HG02885 (cell line): ENCODE data around the gene IL6ST.
"Not testable (repeated sequence)": the region's sequence is repeated elsewhere in the genome, so short reads cannot be mapped to it uniquely, and the experiment has no call there.

Source experiments
- ATAC-seq: cut with Tn5 transposase; IDR thresholded peaks from one replicate; pipeline ENCODE4 v1.9.1; 2021; ENCODE audit warnings: mild to moderate bottlenecking; ENCODE audit not compliant: unreplicated experiment, poor library complexity

IL6ST gene

GRCh38 chr5:55994495-55994997 lies at the start of gene IL6ST:
TSS of gene IL6ST (minus strand) at chr5:55994963. CDS start at chr5:55976278, 18,685 bp downstream.
- ATAC-seq: peak; percentile 29

- ATAC-seq: no peak
Measured at GRCh38 chr5:56039985-56040384, 45.2 kb upstream of the IL6ST start.

GRCh38 chr5:56038206-56038605 lies 43.4 kb upstream of the IL6ST start:
- not testable (repeated sequence) for ATAC-seq

GRCh38 chr5:56037531-56038010 lies 42.8 kb upstream of the IL6ST start:
- ATAC-seq: no peak

GRCh38 chr5:56035394-56035793 lies 40.6 kb upstream of the IL6ST start:
- ATAC-seq: not testable (repeated sequence)

- ATAC-seq: not testable (repeated sequence)
Measured at GRCh38 chr5:56029871-56030630, 35.3 kb upstream of the IL6ST start.

GRCh38 chr5:56029457-56029856 lies 34.7 kb upstream of the IL6ST start:
- no peak for ATAC-seq

- ATAC-seq: no peak
Measured at GRCh38 chr5:56028708-56029107, 33.9 kb upstream of the IL6ST start.

GRCh38 chr5:56026863-56027300 lies 32.1 kb upstream of the IL6ST start:
- ATAC-seq: peak; percentile 83

- no peak for ATAC-seq
Measured at GRCh38 chr5:56025151-56025885, 30.6 kb upstream of the IL6ST start.

- peak; percentile 35 for ATAC-seq
Measured at GRCh38 chr5:56024810-56025150, 30.0 kb upstream of the IL6ST start.

GRCh38 chr5:56023296-56023695 lies 28.5 kb upstream of the IL6ST start:
- ATAC-seq: no peak

- ATAC-seq: no peak
Measured at GRCh38 chr5:56019306-56020272, 24.8 kb upstream of the IL6ST start.

GRCh38 chr5:56018832-56019231 lies 24.1 kb upstream of the IL6ST start:
- no peak for ATAC-seq

- ATAC-seq: not testable (repeated sequence)
Measured at GRCh38 chr5:56014701-56015100, 19.9 kb upstream of the IL6ST start.

- not testable (repeated sequence) for ATAC-seq
Measured at GRCh38 chr5:56013939-56014338, 19.2 kb upstream of the IL6ST start.

- ATAC-seq: no peak
Measured at GRCh38 chr5:56012281-56012963, 17.7 kb upstream of the IL6ST start.

- no peak for ATAC-seq
Measured at GRCh38 chr5:56011835-56012234, 17.1 kb upstream of the IL6ST start.

GRCh38 chr5:56010431-56010830 lies 15.7 kb upstream of the IL6ST start:
- no peak for ATAC-seq

- no peak for ATAC-seq
Measured at GRCh38 chr5:56006600-56006999, 11.8 kb upstream of the IL6ST start.
